Testis (tissue), 3 donors: ENCODE results near the gene CENPS. TPM values are rescaled to one million over a fixed set of nuclear protein-coding genes. Genes with fewer than 3 reads are reported as not detected.

ENCODE experiments used
- DNase-seq: peaks from one replicate; pipeline ENCODE4 v3.0.0-alpha.2; 2019
- H3K27ac ChIP-seq, 2 donors: fragments of 200-600 bp; sonication (generic); one replicate each; pipeline ENCODE4 v1.5.1; 2019
- H3K27me3 ChIP-seq: fragments of 200-600 bp; sonication (generic); one replicate; pipeline ENCODE4 v1.5.1; 2019
- H3K36me3 ChIP-seq: fragments of 200-600 bp; sonication (generic); one replicate; pipeline ENCODE4 v1.5.1; 2017; ENCODE audit warnings: low read depth; ENCODE audit errors: missing control alignments
- H3K4me1 ChIP-seq: fragments of 200-600 bp; sonication (generic); one replicate; pipeline ENCODE4 v1.5.1; 2019
- H3K4me3 ChIP-seq, 2 donors: fragments of 200-600 bp; sonication (generic); one replicate each; pipeline ENCODE4 v1.5.1; 2017 to 2019
- H3K9me3 ChIP-seq: fragments of 200-600 bp; sonication (generic); one replicate; pipeline ENCODE4 v1.5.1; 2017
- POLR2A ChIP-seq: fragments of 450-650 bp; IDR thresholded peaks from one replicate; pipeline ENCODE4 v1.6.1; 2017; ENCODE audit warnings: antibody characterized with exemption, mild to moderate bottlenecking, moderate library complexity
- WGBS, 2 donors: methylation state at CpG; one replicate each; pipeline ENCODE4 v1.1.5; 2018; 5-methylcytosine and 5-hydroxymethylcytosine counted together
- intact Hi-C: fragments of 100-400 bp; cut with DNase I; formaldehyde crosslinking; loops from one replicate; pipeline ENCODE4 v1.15.1; 2023; ENCODE audit warnings: low total_unique reads
- polyA plus RNA-seq: library from polyadenylated mRNA; stranded (reverse); fragments of 350-450 nt; fragmentation: Illumina TruSeq; extraction: RNeasy Lipid Tissue Mini Kit (QIAGEN cat#74804); gene quantifications from one replicate; pipeline ENCODE4 v1.2.3, GENCODE V29; 2014; ENCODE audit warnings: low read depth, low replicate concordance; ENCODE audit not compliant: insufficient read depth
- total RNA-seq, 2 donors: library from RNA; depleted of rRNA; stranded (reverse); fragments of >200 nt; gene quantifications; one replicate each; pipeline ENCODE4 v1.2.3, GENCODE V29; 2016
- TF ChIP-seq, protein P1 (sequence below), 3 experiments: fragments of 450-650 bp in 2 of 3; fragments of 200-600 bp in 1 of 3; sonication (generic) in 1 of 3; IDR thresholded peaks; one replicate each; pipeline ENCODE4 v1.5.1; 2016 to 2019; ENCODE audit warnings: antibody characterized with exemption in 3 of 3, mild to moderate bottlenecking in 2 of 3, moderate library complexity in 1 of 3

The CENPS gene
- total and polyA plus RNA-seq, 3 donors from 2014 or later: 26.4 to 125 (median 49.6) TPM

DNA sequence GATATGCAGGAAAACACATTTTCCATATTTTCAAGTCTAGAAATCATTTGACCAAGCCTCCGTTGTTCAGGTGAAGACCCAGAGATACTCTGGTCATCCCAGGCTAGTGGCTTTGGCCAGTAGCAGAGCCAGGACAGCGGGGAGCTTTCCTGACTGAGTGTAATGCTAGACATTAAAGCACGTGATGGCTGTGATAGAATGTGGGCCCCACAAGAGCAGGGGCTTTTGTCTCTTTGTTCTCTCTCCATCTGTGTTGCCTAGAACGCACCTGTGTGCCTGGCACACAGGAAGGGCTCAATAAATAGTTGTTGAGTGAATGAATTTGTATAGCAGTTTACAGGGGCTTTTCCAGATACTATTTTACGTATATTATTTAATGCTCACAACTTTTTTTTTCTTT, 10.6 kb downstream of the CENPS start:
- no peaks in the 10 kb centered on the region for H3K36me3 ChIP-seq
- WGBS, 2 donors: 92 to 98% methylated on average over 5 of the region's 5 CpGs
- no peak overlapping the region for H3K4me3 ChIP-seq
- TF ChIP-seq POLR2A: no peak
- TF ChIP-seq, protein P1, sequence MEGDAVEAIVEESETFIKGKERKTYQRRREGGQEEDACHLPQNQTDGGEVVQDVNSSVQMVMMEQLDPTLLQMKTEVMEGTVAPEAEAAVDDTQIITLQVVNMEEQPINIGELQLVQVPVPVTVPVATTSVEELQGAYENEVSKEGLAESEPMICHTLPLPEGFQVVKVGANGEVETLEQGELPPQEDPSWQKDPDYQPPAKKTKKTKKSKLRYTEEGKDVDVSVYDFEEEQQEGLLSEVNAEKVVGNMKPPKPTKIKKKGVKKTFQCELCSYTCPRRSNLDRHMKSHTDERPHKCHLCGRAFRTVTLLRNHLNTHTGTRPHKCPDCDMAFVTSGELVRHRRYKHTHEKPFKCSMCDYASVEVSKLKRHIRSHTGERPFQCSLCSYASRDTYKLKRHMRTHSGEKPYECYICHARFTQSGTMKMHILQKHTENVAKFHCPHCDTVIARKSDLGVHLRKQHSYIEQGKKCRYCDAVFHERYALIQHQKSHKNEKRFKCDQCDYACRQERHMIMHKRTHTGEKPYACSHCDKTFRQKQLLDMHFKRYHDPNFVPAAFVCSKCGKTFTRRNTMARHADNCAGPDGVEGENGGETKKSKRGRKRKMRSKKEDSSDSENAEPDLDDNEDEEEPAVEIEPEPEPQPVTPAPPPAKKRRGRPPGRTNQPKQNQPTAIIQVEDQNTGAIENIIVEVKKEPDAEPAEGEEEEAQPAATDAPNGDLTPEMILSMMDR (IDR thresholded peaks at IDR 0.05): no peak
- H3K27me3 ChIP-seq: no peaks in the 10 kb centered on the region
- no peak for DNase-seq
- H3K4me1 ChIP-seq: peaks cover 18% of the 10 kb centered on the region
- H3K27ac ChIP-seq: no peak overlapping the region
- no peaks in the 10 kb centered on the region for H3K9me3 ChIP-seq
- intact Hi-C loops: no loop called here

DNA sequence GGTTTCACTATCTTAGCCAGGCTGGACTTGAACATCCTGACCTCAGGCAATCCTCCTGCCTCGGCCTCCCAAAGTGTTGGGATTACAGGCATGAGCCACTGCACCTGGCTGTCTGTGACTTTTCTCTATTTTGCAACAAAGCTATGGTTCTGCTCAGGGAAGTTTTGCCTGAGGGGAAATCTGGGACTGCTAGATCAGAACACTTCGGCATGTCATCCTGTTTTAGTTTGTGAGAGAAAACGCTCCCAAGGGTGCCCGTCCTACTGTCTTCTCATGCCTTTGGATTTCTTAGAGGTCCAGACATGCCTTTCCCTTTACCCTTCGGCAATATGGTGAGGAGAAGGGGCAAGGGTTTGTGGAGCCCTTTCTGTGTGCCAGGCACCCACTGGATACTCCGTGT, 14.0 kb downstream of the CENPS start:
- Histone ChIP-seq H3K27ac (no peak overlapping the region), H3K4me3 (no peak overlapping the region), H3K4me1 (no peaks in the 10 kb centered on the region), H3K36me3 (no peaks in the 10 kb centered on the region), H3K9me3 (no peaks in the 10 kb centered on the region), H3K27me3 (no peaks in the 10 kb centered on the region)
- DNase-seq: no peak
- intact Hi-C loops: no loop called here
- 97% methylated on average over 6 of the region's 6 CpGs for WGBS, 2 donors
- no peak for TF ChIP-seq POLR2A
- TF ChIP-seq, protein P1 (IDR thresholded peaks at IDR 0.05): no peak

DNA sequence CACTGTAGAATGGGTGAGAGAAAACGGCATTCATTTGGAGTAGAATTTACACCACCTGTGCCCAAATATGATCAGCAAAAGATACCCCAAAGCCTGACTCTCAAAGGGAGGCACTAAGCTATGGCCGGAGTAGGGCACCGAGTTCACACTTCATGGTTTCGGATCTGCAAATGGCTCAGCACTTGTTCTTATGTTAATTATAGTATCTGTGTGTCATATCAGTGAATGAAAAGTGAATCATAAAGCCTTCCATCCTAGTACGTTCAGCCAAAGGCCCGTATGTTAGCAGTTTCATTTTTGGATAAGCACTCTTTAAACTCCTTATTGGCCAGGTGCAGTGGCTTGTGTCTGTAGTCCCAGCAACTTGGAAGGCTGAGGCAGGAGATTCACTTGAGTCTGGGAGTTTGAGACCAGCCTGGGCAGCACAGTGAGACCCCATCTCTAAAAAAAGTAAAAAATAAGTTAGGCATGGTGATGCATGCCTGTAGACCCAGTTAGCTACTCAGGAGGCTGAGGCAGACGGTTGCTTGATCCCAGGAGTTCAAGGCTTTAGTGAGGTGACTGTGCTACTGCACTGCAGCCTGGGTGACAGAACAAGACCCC, 14.7 kb downstream of the CENPS start:
- Histone ChIP-seq H3K4me3 (no peak overlapping the region), H3K27me3 (no peaks in the 10 kb centered on the region), H3K4me1 (no peaks in the 10 kb centered on the region), H3K27ac (no peak overlapping the region), H3K9me3 (no peaks in the 10 kb centered on the region), H3K36me3 (no peaks in the 10 kb centered on the region)
- WGBS, 2 donors: 84 to 94% methylated on average over 7 of the region's 7 CpGs
- no peak for TF ChIP-seq POLR2A
- TF ChIP-seq, protein P1 (IDR thresholded peaks at IDR 0.05): no peak
- intact Hi-C loops: no loop called here
- no peak for DNase-seq

DNA sequence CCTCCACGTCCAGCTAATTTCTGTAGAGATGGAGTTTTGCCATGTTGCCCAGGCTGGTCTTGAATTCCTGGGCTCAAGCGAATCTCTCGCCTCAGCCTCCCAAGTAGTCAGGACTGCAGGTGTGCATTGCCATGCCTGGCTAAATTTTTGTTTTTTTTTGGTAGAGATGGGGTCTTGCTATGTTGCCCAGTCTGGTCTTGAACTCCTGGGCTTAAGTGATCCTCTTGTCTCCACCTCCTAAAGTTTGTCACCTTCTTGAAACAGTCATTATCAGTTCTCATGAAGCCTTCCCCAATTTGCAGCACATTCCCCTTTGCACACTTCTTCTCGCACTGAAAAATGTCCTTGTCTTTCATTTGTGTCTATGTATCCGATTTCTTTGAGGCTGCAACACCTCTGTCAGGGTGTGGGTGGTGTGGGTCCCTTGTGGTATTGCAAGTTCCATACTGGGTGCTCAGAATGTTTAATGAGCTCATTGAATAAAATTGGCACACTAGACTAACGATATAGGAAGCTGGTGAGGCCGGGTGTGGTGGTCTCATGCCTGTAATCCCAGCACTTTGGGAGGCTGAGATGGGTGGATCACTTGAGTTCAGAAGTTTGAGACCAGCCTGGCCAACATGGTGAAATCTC, 16.7 kb downstream of the CENPS start:
- Histone ChIP-seq H3K4me3 (no peak overlapping the region), H3K9me3 (no peaks in the 10 kb centered on the region), H3K36me3 (no peaks in the 10 kb centered on the region), H3K27me3 (no peaks in the 10 kb centered on the region), H3K27ac (no peak overlapping the region), H3K4me1 (no peaks in the 10 kb centered on the region)
- intact Hi-C loops: no loop called here
- WGBS, 2 donors: 93 to 96% methylated on average over 7 of the region's 7 CpGs
- no peak for TF ChIP-seq POLR2A
- TF ChIP-seq, protein P1 (IDR thresholded peaks at IDR 0.05): no peak
- DNase-seq: no peak

DNA sequence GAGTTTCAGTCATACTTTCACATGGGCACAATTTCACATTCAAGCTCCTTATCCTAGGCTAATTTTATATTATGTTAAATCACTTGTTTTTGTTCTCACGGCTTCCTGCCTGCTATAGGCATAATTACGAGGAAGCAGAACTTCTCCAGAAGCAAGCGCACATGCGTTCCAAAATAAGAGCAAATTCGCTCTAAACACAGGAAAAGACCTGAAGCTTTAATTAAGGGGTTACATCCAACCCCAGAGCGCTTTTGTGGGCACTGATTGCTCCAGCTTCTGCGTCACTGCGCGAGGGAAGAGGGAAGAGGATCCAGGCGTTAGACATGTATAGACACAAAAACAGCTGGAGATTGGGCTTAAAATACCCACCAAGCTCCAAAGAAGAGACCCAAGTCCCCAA, 19.5 kb downstream of the CENPS start, which contains the start of gene CORT:
Gene CORT (plus strand): TSS at position 281 of the 400 bp plus-strand sequence. CDS start 193 bp downstream, outside the sequence.
- Histone ChIP-seq H3K27me3 (no peaks in the 10 kb centered on the region), H3K36me3 (no peaks in the 10 kb centered on the region), H3K4me3 (no peak within 1 kb of the TSS), H3K27ac (no peak within 1 kb of the TSS), H3K4me1 (no peaks in the 10 kb centered on the region), H3K9me3 (no peaks in the 10 kb centered on the region)
- WGBS, 2 donors: 95% methylated on average over 10 of the region's 10 CpGs
- no peak for DNase-seq
- TF ChIP-seq POLR2A: no peak
- TF ChIP-seq, protein P1 (IDR thresholded peaks at IDR 0.05): no peak
- intact Hi-C loops: no loop called here
